K562 (cell line): ENCODE measurements around the gene ACAP3. TPM values are rescaled to one million over a fixed set of nuclear protein-coding genes. Genes with fewer than 3 reads are reported as not detected.

Source experiments
- ARHGAP35 ChIP-seq: fragments of 450-650 bp; IDR thresholded peaks from 2 replicates; pipeline ENCODE4 v1.6.1; 2018; ENCODE audit not compliant: partially characterized antibody
- ARID2 ChIP-seq: fragments of 450-650 bp; IDR thresholded peaks from 2 replicates; pipeline ENCODE4 v1.6.1; 2017; ENCODE audit warnings: antibody characterized with exemption, mild to moderate bottlenecking
- CCAR2 ChIP-seq: fragments of 200-400 bp; formaldehyde crosslinking; IDR thresholded peaks from 2 replicates; pipeline ENCODE4 v1.6.1; 2017; ENCODE audit warnings: mild to moderate bottlenecking, low read depth, low read length
- CHCHD3 ChIP-seq: fragments of 250-450 bp; sonication (Bioruptor Pico); IDR thresholded peaks from 2 replicates; pipeline ENCODE4 v2.1.2; 2022; ENCODE audit warnings: mild to moderate bottlenecking
- GTF3C2 ChIP-seq: IDR thresholded peaks from 3 replicates; pipeline ENCODE4 v1.6.1; 2011; ENCODE audit warnings: borderline replicate concordance, mild to moderate bottlenecking, moderate library complexity; ENCODE audit not compliant: insufficient read length; ENCODE audit errors: extremely low read depth
- HNRNPL ChIP-seq: fragments of 200-400 bp; formaldehyde crosslinking; IDR thresholded peaks from 2 replicates; pipeline ENCODE4 v1.6.1; 2017; ENCODE audit warnings: low read depth, mild to moderate bottlenecking, low read length
- IRF9 ChIP-seq: fragments of 450-650 bp; IDR thresholded peaks from 2 replicates; pipeline ENCODE4 v1.6.1; 2016; ENCODE audit warnings: missing biosample characterization, missing genetic modification characterization
- KLF13 ChIP-seq: fragments of 450-650 bp; IDR thresholded peaks from 2 replicates; pipeline ENCODE4 v1.6.1; 2016; ENCODE audit warnings: missing genetic modification characterization, low read depth, mild to moderate bottlenecking, missing compliant biosample characterization, moderate library complexity, borderline replicate concordance
- MTA1 ChIP-seq: fragments of 450-650 bp; IDR thresholded peaks from 2 replicates; pipeline ENCODE4 v1.6.1; 2017; ENCODE audit warnings: borderline replicate concordance
- RBM17 ChIP-seq: fragments of 200-400 bp; formaldehyde crosslinking; IDR thresholded peaks from 2 replicates; pipeline ENCODE4 v1.6.1; 2017; ENCODE audit warnings: low read depth, mild to moderate bottlenecking, low read length, borderline replicate concordance
- SETDB1 ChIP-seq: IDR thresholded peaks from one replicate; pipeline ENCODE4 v1.6.1; 2012; ENCODE audit warnings: low read length, control low read depth, inconsistent platforms
- SPI1 ChIP-seq: IDR thresholded peaks from 2 replicates; pipeline ENCODE4 v1.6.1; 2011; ENCODE audit warnings: low read depth, low read length, control low read depth, borderline replicate concordance
- TCF7 ChIP-seq: sonication (generic); IDR thresholded peaks from 2 replicates; pipeline ENCODE4 v1.6.1; 2016; ENCODE audit warnings: antibody characterized with exemption, borderline replicate concordance
- TEAD4 ChIP-seq, 2 experiments: sonication (generic) in 1 of 2; formaldehyde crosslinking in 1 of 2; IDR thresholded peaks; 2 replicates each; pipeline versions ENCODE4 v1.6.1 to v1.8.0; 2012 to 2022; ENCODE audit warnings: borderline replicate concordance in 1 of 2, inconsistent platforms in 1 of 2, low read length in 1 of 2, mild to moderate bottlenecking in 1 of 2, missing genetic modification reagents in 1 of 2
- USF2 ChIP-seq: sonication (generic); formaldehyde crosslinking; IDR thresholded peaks from 2 replicates; pipeline ENCODE4 v1.5.0; 2020; ENCODE audit warnings: missing genetic modification reagents
- ZBTB5 ChIP-seq: fragments of 450-650 bp; IDR thresholded peaks from 2 replicates; pipeline ENCODE4 v1.6.1; 2017; ENCODE audit warnings: antibody characterized with exemption
- ZBTB7A ChIP-seq: IDR thresholded peaks from 2 replicates; pipeline ENCODE4 v1.6.1; 2011; ENCODE audit warnings: low read depth, mild to moderate bottlenecking, low read length, moderate library complexity, borderline replicate concordance; ENCODE audit not compliant: control insufficient read depth
- ZNF124 ChIP-seq: sonication (generic); formaldehyde crosslinking; IDR thresholded peaks from 2 replicates; pipeline ENCODE4 v1.8.1; 2022; ENCODE audit warnings: missing genetic modification reagents
- ZNF699 ChIP-seq: fragments of 250-450 bp; sonication (Bioruptor Pico); IDR thresholded peaks from 2 replicates; pipeline ENCODE4 v1.8.0; 2021; ENCODE audit warnings: mild to moderate bottlenecking, moderate library complexity; ENCODE audit not compliant: insufficient replicate concordance
- polyA plus RNA-seq, 8 experiments: library from polyadenylated mRNA; depleted of rRNA in 4 of 8; stranded (reverse) in 5 of 8; unstranded in 3 of 8; fragments of >200 nt; fragmentation: Nextera tagmentation in 2 of 8; fragmentation: Illumina TruSeq in 1 of 8; extraction: Ambion mirVana in 2 of 8; extraction: Trizol in 1 of 8; gene quantifications; 2 replicates each; pipeline versions ENCODE4 v1.2.1 to v1.2.3, GENCODE V29; 2011 to 2014; ENCODE audit warnings: inconsistent platforms in 1 of 8, missing spikeins in 1 of 8
- total RNA-seq, 7 experiments: library from RNA; depleted of rRNA in 6 of 7; stranded (reverse); fragments of >200 nt in 6 of 7; fragmentation: Illumina TruSeq in 2 of 7; extraction: Trizol in 2 of 7; gene quantifications; 2 replicates each; pipeline versions ENCODE4 v1.2.1 to v1.2.3, GENCODE V29; 2011 to 2021; ENCODE audit warnings: low replicate concordance in 1 of 7

Gene ACAP3
- total and polyA plus RNA-seq, 9 of the 15 experiments (the other 6 are each of a cell fraction or from before 2014, with no cell fraction given): 0.01 to 49.0 (median 12.0) TPM

GRCh38 chr1:1244192-1244811, 63.4 kb downstream of the ACAP3 start (continued):
- no peak for TF ChIP-seq ZBTB5
- no peak for TF ChIP-seq USF2
- TF ChIP-seq ZNF124 (CRISPR knock-in tag): no peak
- TF ChIP-seq HNRNPL: no peak
- TF ChIP-seq IRF9: no peak
- TF ChIP-seq ARID2: no peak
- TF ChIP-seq GTF3C2: no peak
- TF ChIP-seq TEAD4 (IDR thresholded peaks at IDR 0.05; ENCODE audit: low read length): no peak
- no peak for TF ChIP-seq TEAD4 (CRISPR knock-in tag; IDR thresholded peaks at IDR 0.05; ENCODE audit: borderline replicate concordance)
- no peak for TF ChIP-seq KLF13 (tag)
- TF ChIP-seq SPI1: no peak
- no peak for TF ChIP-seq CCAR2
- TF ChIP-seq ARHGAP35: no peak
- TF ChIP-seq CHCHD3 (CRISPR knock-in tag): no peak
- TF ChIP-seq TCF7: no peak
- no peak for TF ChIP-seq MTA1
- TF ChIP-seq SETDB1: no peak
- TF ChIP-seq RBM17: no peak
- peak; percentile 50; the same call in 1 of the 2 replicates for TF ChIP-seq ZBTB7A
- no peak for TF ChIP-seq ZNF699 (CRISPR knock-in tag)
